ENCODE data around the gene FAS.

The FAS gene

GRCh38 chr10:89047397-89047796 is 56.8 kb downstream of the FAS start:
- DNase-seq: no peak

- DNase-seq: no peak
These were observed 61.0 kb downstream of the FAS start for GRCh38 chr10:89051593-89051992.

- no peak for DNase-seq
These were observed 63.0 kb downstream of the FAS start for GRCh38 chr10:89053555-89053954.

- no peak for DNase-seq
These were observed 64.6 kb downstream of the FAS start for GRCh38 chr10:89055159-89055558.

GRCh38 chr10:89062861-89063260 is 72.3 kb downstream of the FAS start:
- DNase-seq: no peak

- no peak for DNase-seq
These were observed 72.9 kb downstream of the FAS start for GRCh38 chr10:89063465-89063864.

- DNase-seq: no peak
These were observed 74.2 kb downstream of the FAS start for GRCh38 chr10:89064748-89065147.

All from NCI-H1048 (cell line).